ENCODE measurements around the gene MTM1. TPM values are rescaled to one million over a fixed set of nuclear protein-coding genes. Genes with fewer than 3 reads are reported as not detected.
A peak's percentile ranks its signal among the peaks of the same experiment; 100 is the strongest.

The MTM1 gene
- total RNA-seq, 4 donors from 2014 or later = 3.8 to 26.7 (median 13.1) TPM

- Histone ChIP-seq H3K4me3 (no peak overlapping the region), H3K9me3 (no peaks in the 10 kb centered on the region), H3K27ac (peak overlapping the region in 1 of 2 donors; percentile 50), H3K4me1 (no peaks in the 10 kb centered on the region), H3K27me3 (no peaks in the 10 kb centered on the region), H3K36me3 (no peaks in the 10 kb centered on the region)
- peak; percentile 37 to 42 for DNase-seq
- no peak for TF ChIP-seq CTCF (IDR thresholded peaks at IDR 0.05)
- no peak for TF ChIP-seq POLR2A (IDR thresholded peaks at IDR 0.05)
- intact Hi-C loops (cut with DNase I; ENCODE audit: low total_unique reads) = no loop called here
Observed at GRCh38 chrX:150649096-150649870, 80.9 kb downstream of the MTM1 start.

- TF ChIP-seq POLR2A (IDR thresholded peaks at IDR 0.05) (no peak), CTCF (IDR thresholded peaks at IDR 0.05) (no peak)
- Histone ChIP-seq H3K4me1 (no peaks in the 10 kb centered on the region), H3K9me3 (no peaks in the 10 kb centered on the region), H3K36me3 (no peaks in the 10 kb centered on the region), H3K4me3 (no peak overlapping the region), H3K27me3 (no peaks in the 10 kb centered on the region), H3K27ac (no peak overlapping the region)
- intact Hi-C loops (cut with DNase I; ENCODE audit: low total_unique reads) = no loop called here
- DNase-seq = no peak
Observed at GRCh38 chrX:150651906-150652305, 83.5 kb downstream of the MTM1 start.

- no peak for TF ChIP-seq POLR2A (IDR thresholded peaks at IDR 0.05)
- TF ChIP-seq CTCF (IDR thresholded peaks at IDR 0.05) = no peak
- no peak for DNase-seq
- H3K27ac ChIP-seq = no peak overlapping the region
Observed at GRCh38 chrX:150655788-150656187, 87.4 kb downstream of the MTM1 start.

GRCh38 chrX:150663073-150663472 lies 94.7 kb downstream of the MTM1 start:
- H3K4me3 ChIP-seq = no peak overlapping the region
- intact Hi-C loops (cut with DNase I; ENCODE audit: low total_unique reads) = no loop called here
- H3K4me1 ChIP-seq = no peaks in the 10 kb centered on the region
- no peak for DNase-seq
- no peaks in the 10 kb centered on the region for H3K27me3 ChIP-seq
- no peaks in the 10 kb centered on the region for H3K9me3 ChIP-seq
- TF ChIP-seq POLR2A (IDR thresholded peaks at IDR 0.05) = no peak
- TF ChIP-seq CTCF (IDR thresholded peaks at IDR 0.05) = no peak
- H3K27ac ChIP-seq = no peak overlapping the region
- H3K36me3 ChIP-seq = no peaks in the 10 kb centered on the region

More at GRCh38 chrX:150655788-150656187, 87.4 kb downstream of the MTM1 start:
- H3K27me3 ChIP-seq = no peaks in the 10 kb centered on the region
- H3K4me3 ChIP-seq = no peak overlapping the region
- intact Hi-C loops (cut with DNase I; ENCODE audit: low total_unique reads) = no loop called here
- no peaks in the 10 kb centered on the region for H3K36me3 ChIP-seq
- H3K9me3 ChIP-seq = no peaks in the 10 kb centered on the region
- no peaks in the 10 kb centered on the region for H3K4me1 ChIP-seq

GRCh38 chrX:150664290-150664689 lies 95.9 kb downstream of the MTM1 start:
- no peak for DNase-seq
- Histone ChIP-seq H3K4me1 (no peaks in the 10 kb centered on the region), H3K27ac (no peak overlapping the region), H3K27me3 (no peaks in the 10 kb centered on the region), H3K4me3 (no peak overlapping the region), H3K9me3 (no peaks in the 10 kb centered on the region), H3K36me3 (no peaks in the 10 kb centered on the region)
- no peak for TF ChIP-seq POLR2A (IDR thresholded peaks at IDR 0.05)
- intact Hi-C loops (cut with DNase I; ENCODE audit: low total_unique reads) = no loop called here

All from uterus (tissue), 4 donors.